ENCODE data around the gene MPHOSPH10. TPM values are rescaled to one million over a fixed set of nuclear protein-coding genes. Genes with fewer than 3 reads are reported as not detected.
A peak's percentile ranks its signal among the peaks of the same experiment; 100 is the strongest.

The MPHOSPH10 gene
- total and polyA plus RNA-seq, 2 experiments from 2014 or later: 18.9 to 26.4 TPM

- no peaks in the 10 kb centered on the region for H3F3A ChIP-seq (ENCODE audit: insufficient read depth)
- in situ Hi-C loops (cut with MboI): no loop called here
- TF ChIP-seq EZH2 (IDR thresholded peaks at IDR 0.05; ENCODE audit: insufficient read depth, poor library complexity, severe bottlenecking) (no peak), EZH2phosphoT487 (IDR thresholded peaks at IDR 0.05; ENCODE audit: insufficient read depth, low read depth) (no peak)
- DNase-seq: peak; percentile 52
- H3K27ac ChIP-seq: no peak overlapping the region
- peak overlapping the region; percentile 62 for H2AFZ ChIP-seq
- H3K9me2 ChIP-seq (ENCODE audit: insufficient read depth): no peaks in the 10 kb centered on the region
- H3K79me2 ChIP-seq (ENCODE audit: insufficient read depth): no peaks in the 10 kb centered on the region
- no peaks in the 10 kb centered on the region for H3K36me3 ChIP-seq (ENCODE audit: low read depth)
- H3K27me3 ChIP-seq (replicated peaks; ENCODE audit: insufficient read depth): no peaks in the 10 kb centered on the region
- no peaks in the 10 kb centered on the region for H4K20me1 ChIP-seq (ENCODE audit: insufficient read depth)
- no peaks in the 10 kb centered on the region for H3K4me1 ChIP-seq (ENCODE audit: insufficient read depth)
- peak overlapping the region; percentile 28; the same call in 1 of the 2 replicates for H3K4me3 ChIP-seq
- 27 to 33% methylated on average over 6 of the region's 6 CpGs for WGBS, 2 experiments (ENCODE audit: low coverage in 1 of 2, low lambda C conversion rate in 2 of 2, missing lambda C conversion rate in 2 of 2)
- H3K4me2 ChIP-seq (ENCODE audit: unreplicated experiment): peak overlapping the region; percentile 52
- H3K9me3 ChIP-seq (ENCODE audit: low read depth): no peaks in the 10 kb centered on the region
- H3K9ac ChIP-seq: no peak overlapping the region
Observed at GRCh38 chr2:71156573-71156972, 26.1 kb downstream of the MPHOSPH10 start.

- Histone ChIP-seq H3F3A (ENCODE audit: insufficient read depth) (no peaks in the 10 kb centered on the region), H2AFZ (peak overlapping the region; percentile 62), H3K4me2 (ENCODE audit: unreplicated experiment) (peak overlapping the region; percentile 52), H3K9me2 (ENCODE audit: insufficient read depth) (no peaks in the 10 kb centered on the region), H3K9me3 (ENCODE audit: low read depth) (no peaks in the 10 kb centered on the region), H3K4me1 (ENCODE audit: insufficient read depth) (no peaks in the 10 kb centered on the region), H3K27me3 (replicated peaks; ENCODE audit: insufficient read depth) (no peaks in the 10 kb centered on the region), H3K79me2 (ENCODE audit: insufficient read depth) (no peaks in the 10 kb centered on the region), H3K9ac (no peak overlapping the region), H3K4me3 (peak overlapping the region; percentile 28), H3K36me3 (ENCODE audit: low read depth) (no peaks in the 10 kb centered on the region), H3K27ac (no peak overlapping the region), H4K20me1 (ENCODE audit: insufficient read depth) (no peaks in the 10 kb centered on the region)
- no peak for TF ChIP-seq EZH2 (IDR thresholded peaks at IDR 0.05; ENCODE audit: insufficient read depth, poor library complexity, severe bottlenecking)
- TF ChIP-seq EZH2phosphoT487 (IDR thresholded peaks at IDR 0.05; ENCODE audit: insufficient read depth, low read depth): no peak
- peak; percentile 58 for DNase-seq
- in situ Hi-C loops (cut with MboI): no loop called here
- 7% methylated on average over 15 to 16 of the region's 16 CpGs for WGBS, 2 experiments (ENCODE audit: low coverage in 1 of 2, low lambda C conversion rate in 2 of 2, missing lambda C conversion rate in 2 of 2)
Observed at GRCh38 chr2:71157124-71157793, 26.8 kb downstream of the MPHOSPH10 start.

GRCh38 chr2:71166812-71167211, 36.4 kb downstream of the MPHOSPH10 start:
- Histone ChIP-seq H3K79me2 (ENCODE audit: insufficient read depth) (no peaks in the 10 kb centered on the region), H2AFZ (no peak overlapping the region), H4K20me1 (ENCODE audit: insufficient read depth) (no peaks in the 10 kb centered on the region), H3K9ac (no peak overlapping the region), H3K9me2 (ENCODE audit: insufficient read depth) (no peaks in the 10 kb centered on the region), H3K9me3 (ENCODE audit: low read depth) (no peaks in the 10 kb centered on the region), H3K36me3 (ENCODE audit: low read depth) (no peaks in the 10 kb centered on the region), H3K27me3 (replicated peaks; ENCODE audit: insufficient read depth) (no peaks in the 10 kb centered on the region), H3F3A (ENCODE audit: insufficient read depth) (no peaks in the 10 kb centered on the region), H3K27ac (no peak overlapping the region), H3K4me1 (ENCODE audit: insufficient read depth) (peaks cover 9% of the 10 kb centered on the region), H3K4me2 (ENCODE audit: unreplicated experiment) (peak overlapping the region; percentile 6), H3K4me3 (no peak overlapping the region)
- WGBS, 2 experiments (ENCODE audit: low coverage in 1 of 2, low lambda C conversion rate in 2 of 2, missing lambda C conversion rate in 2 of 2): 0 to 8% methylated on average over 3 of the region's 3 CpGs
- TF ChIP-seq EZH2 (IDR thresholded peaks at IDR 0.05; ENCODE audit: insufficient read depth, poor library complexity, severe bottlenecking) (no peak), EZH2phosphoT487 (IDR thresholded peaks at IDR 0.05; ENCODE audit: insufficient read depth, low read depth) (no peak)
- in situ Hi-C loops (cut with MboI): no loop called here
- DNase-seq: peak; percentile 76

GRCh38 chr2:71173096-71173495, 42.7 kb downstream of the MPHOSPH10 start:
- H3K36me3 ChIP-seq (ENCODE audit: low read depth): no peaks in the 10 kb centered on the region
- TF ChIP-seq EZH2 (IDR thresholded peaks at IDR 0.05; ENCODE audit: insufficient read depth, poor library complexity, severe bottlenecking) (no peak), EZH2phosphoT487 (IDR thresholded peaks at IDR 0.05; ENCODE audit: insufficient read depth, low read depth) (no peak)
- 79 to 80% methylated on average over 1 of the region's 1 CpG for WGBS, 2 experiments (ENCODE audit: low coverage in 1 of 2, low lambda C conversion rate in 2 of 2, missing lambda C conversion rate in 2 of 2)
- no peak overlapping the region for H2AFZ ChIP-seq
- H3K9me2 ChIP-seq (ENCODE audit: insufficient read depth): no peaks in the 10 kb centered on the region
- H3K4me3 ChIP-seq: no peak overlapping the region
- no peaks in the 10 kb centered on the region for H3K9me3 ChIP-seq (ENCODE audit: low read depth)
- H3K27me3 ChIP-seq (replicated peaks; ENCODE audit: insufficient read depth): peaks cover 3% of the 10 kb centered on the region; the same call in 1 of the 2 replicates
- H3K9ac ChIP-seq: no peak overlapping the region
- no peaks in the 10 kb centered on the region for H3K79me2 ChIP-seq (ENCODE audit: insufficient read depth)
- DNase-seq: no peak
- H3K4me2 ChIP-seq (ENCODE audit: unreplicated experiment): no peak overlapping the region
- no peaks in the 10 kb centered on the region for H3F3A ChIP-seq (ENCODE audit: insufficient read depth)
- H3K4me1 ChIP-seq (ENCODE audit: insufficient read depth): no peaks in the 10 kb centered on the region
- H3K27ac ChIP-seq: no peak overlapping the region
- in situ Hi-C loops (cut with MboI): no loop called here
- H4K20me1 ChIP-seq (ENCODE audit: insufficient read depth): no peaks in the 10 kb centered on the region
